GM18505 (cell line): ENCODE data around the gene SLC2A10.
"Not testable (repeated sequence)": the region's sequence is repeated elsewhere in the genome, so short reads cannot be mapped to it uniquely, and the experiment has no call there.

Source experiments
- ATAC-seq: cut with Tn5 transposase; IDR thresholded peaks from one replicate; pipeline ENCODE4 v1.9.1; 2021; ENCODE audit not compliant: unreplicated experiment
- POLR2A ChIP-seq: IDR thresholded peaks from 4 replicates; pipeline ENCODE4 v1.6.1; 2011; ENCODE audit warnings: borderline replicate concordance; ENCODE audit not compliant: insufficient read depth, insufficient read length; ENCODE audit errors: extremely low read depth

Gene SLC2A10

GRCh38 chr20:46674253-46675083 lies 35.0 kb upstream of the SLC2A10 start:
- ATAC-seq = no peak
- no peak for TF ChIP-seq POLR2A

GRCh38 chr20:46676649-46677316 lies 32.7 kb upstream of the SLC2A10 start:
- not testable (repeated sequence) for ATAC-seq

- no peak for ATAC-seq
- no peak for TF ChIP-seq POLR2A
Observed at GRCh38 chr20:46677608-46678007, 31.8 kb upstream of the SLC2A10 start.

- no peak for ATAC-seq
- no peak for TF ChIP-seq POLR2A
Observed at GRCh38 chr20:46678516-46678915, 30.9 kb upstream of the SLC2A10 start.

GRCh38 chr20:46680684-46681031 lies 28.8 kb upstream of the SLC2A10 start:
- TF ChIP-seq POLR2A = no peak
- no peak for ATAC-seq

- no peak for TF ChIP-seq POLR2A
- no peak for ATAC-seq
Observed at GRCh38 chr20:46681032-46681854, 28.2 kb upstream of the SLC2A10 start.

GRCh38 chr20:46682063-46682821 lies 27.2 kb upstream of the SLC2A10 start:
- TF ChIP-seq POLR2A = no peak
- no peak for ATAC-seq

GRCh38 chr20:46683011-46683667 lies 26.3 kb upstream of the SLC2A10 start:
- no peak for ATAC-seq

GRCh38 chr20:46683668-46683938 lies 25.8 kb upstream of the SLC2A10 start:
- no peak for ATAC-seq
- TF ChIP-seq POLR2A = no peak

More at GRCh38 chr20:46683011-46683667, 26.3 kb upstream of the SLC2A10 start:
- no peak for TF ChIP-seq POLR2A

GRCh38 chr20:46683939-46684750 lies 25.3 kb upstream of the SLC2A10 start:
- ATAC-seq = no peak

GRCh38 chr20:46688151-46689081 lies 21.0 kb upstream of the SLC2A10 start:
- TF ChIP-seq POLR2A = no peak
- no peak for ATAC-seq

More at GRCh38 chr20:46683939-46684750, 25.3 kb upstream of the SLC2A10 start:
- TF ChIP-seq POLR2A = no peak
